NCI-H510A treated with DMSO at 0.1 percent for 48 hours (cell line): ENCODE measurements around the gene SV2C.
"Not testable (repeated sequence)": the region's sequence is repeated elsewhere in the genome, so short reads cannot be mapped to it uniquely, and the experiment has no call there.

Experiments
- DNase-seq: peaks from one replicate; lab custom pipeline; 2025; lab: John Stamatoyannopoulos, UW

SV2C gene

DNA sequence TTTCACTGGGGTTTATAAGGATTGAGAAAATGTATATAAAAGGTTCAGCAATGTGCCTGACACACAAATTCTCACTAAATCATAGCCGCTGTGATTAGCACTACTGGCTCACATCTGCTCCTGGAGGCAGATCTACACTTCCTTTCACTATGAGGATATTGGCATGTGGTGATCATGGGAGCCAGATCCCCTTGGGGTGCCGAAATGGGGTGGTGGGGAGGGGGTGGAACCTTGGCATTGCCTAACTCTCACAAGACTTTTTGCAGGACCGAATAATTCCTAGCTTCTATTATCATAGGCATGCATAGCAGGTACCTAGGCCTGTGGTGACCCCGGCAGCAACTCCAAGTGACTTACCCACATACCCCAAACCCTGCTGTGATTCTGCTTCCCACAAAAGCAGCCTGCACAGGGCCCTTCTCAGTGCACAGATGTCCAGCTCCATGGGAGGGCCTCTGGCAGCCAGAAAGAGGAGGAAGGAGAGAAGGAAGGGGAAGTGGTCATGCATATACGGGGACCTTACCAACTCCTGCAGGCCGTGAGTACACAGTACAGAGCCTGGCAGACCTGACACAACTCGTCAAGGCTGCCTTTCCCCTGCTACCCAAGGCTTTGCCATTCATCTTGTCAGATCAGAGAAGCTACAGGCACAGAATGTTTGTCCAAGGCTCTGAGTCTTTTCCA, 258.6 kb downstream of the SV2C start:
- DNase-seq, result no peak

DNA sequence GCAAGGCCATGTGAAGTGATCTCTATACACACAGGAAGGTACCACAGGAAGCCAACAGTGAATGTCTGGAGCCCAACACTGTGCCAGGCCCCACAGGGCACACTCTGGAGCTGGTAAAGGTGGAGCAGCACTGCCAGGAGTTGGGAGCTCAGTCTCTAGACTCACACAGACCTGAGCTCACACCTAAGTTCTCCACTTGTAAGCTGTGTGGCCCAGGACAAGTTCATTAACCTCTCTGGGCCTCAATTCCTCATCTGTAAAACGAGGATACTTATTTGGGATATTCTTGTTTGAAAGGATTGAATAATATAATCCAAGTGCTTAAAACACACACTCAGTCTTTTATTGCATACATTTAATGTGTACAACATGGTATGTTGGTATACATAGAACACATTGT, 259.3 kb downstream of the SV2C start:
- DNase-seq, result no peak

DNA sequence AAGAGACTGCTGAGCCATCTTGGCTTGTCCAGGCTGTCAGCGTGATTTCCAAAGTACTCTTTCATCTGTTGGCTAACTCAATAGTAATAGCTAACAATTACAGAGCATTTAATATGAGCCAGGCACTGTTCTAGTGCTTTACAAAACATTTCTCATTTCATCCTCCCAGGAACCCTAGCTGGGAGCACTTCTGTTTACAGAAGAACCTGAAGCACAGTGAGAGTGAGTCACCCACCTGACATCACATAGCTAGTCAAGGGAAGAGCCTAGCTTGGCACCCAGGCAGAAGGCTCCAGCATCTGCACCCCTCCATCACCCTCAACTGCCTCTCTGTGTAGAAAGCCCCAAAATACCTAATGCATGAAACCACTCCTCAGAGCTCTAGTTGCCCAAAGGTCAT, 262.4 kb downstream of the SV2C start:
- no peak for DNase-seq

DNA sequence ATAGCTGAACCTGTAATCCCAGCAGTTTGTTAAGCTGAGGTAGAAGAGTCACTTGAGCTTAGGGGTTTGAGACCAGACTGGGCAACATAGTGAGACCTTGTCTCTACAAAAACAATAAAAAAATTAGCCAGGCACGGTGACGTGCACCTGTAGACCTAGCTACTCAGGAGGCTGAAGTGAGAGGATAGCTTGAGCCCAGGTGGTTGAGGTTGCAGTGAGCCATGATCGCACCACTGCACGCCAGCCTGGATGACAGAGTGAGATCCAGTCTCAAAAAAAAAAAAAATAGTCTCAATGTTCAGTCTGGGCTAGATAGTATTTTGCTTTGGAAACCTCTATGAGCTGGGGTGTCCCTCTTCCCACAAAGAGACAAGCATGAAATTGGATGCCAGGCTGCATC, 268.0 kb downstream of the SV2C start:
- DNase-seq, result no peak

DNA sequence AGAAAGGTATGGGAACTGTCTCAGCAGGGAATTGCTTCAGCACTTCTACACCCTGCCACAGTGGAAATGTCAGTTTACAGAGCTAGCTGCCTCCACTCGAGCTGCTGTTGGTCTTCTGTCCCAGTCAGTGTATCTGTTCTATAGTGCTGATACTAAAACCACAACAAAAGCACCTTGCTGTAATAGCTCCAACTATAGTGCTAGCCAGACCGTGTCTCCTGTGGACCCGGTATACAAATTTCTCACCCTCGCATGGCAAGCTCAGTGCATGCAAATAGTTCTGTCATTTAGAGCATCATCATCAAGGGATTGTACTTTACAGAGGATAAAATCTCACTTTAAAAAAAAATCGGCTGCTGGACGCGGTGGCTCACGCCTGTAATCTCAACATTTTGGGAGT, 268.4 kb downstream of the SV2C start:
- DNase-seq, result no peak

DNA sequence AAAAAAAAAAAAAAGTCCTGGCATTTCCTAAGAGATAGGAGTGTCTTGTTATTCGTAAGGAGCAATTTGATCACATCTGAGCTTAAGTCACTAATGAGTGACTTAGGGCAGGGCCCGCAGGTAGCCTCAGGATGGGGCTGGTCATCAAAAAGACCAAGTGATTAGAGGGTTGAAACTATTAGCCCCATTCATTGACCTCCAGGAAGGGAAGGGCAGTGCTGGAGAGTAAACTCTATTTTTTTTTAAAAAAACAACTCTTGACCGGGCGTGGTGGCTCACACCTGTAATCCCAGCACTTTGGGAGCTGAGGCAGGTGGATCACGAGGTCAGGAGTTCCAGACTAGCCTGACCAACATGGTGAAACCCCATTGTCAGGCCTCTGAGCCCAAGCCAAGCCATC, 273.7 kb downstream of the SV2C start:
- no peak for DNase-seq

DNA sequence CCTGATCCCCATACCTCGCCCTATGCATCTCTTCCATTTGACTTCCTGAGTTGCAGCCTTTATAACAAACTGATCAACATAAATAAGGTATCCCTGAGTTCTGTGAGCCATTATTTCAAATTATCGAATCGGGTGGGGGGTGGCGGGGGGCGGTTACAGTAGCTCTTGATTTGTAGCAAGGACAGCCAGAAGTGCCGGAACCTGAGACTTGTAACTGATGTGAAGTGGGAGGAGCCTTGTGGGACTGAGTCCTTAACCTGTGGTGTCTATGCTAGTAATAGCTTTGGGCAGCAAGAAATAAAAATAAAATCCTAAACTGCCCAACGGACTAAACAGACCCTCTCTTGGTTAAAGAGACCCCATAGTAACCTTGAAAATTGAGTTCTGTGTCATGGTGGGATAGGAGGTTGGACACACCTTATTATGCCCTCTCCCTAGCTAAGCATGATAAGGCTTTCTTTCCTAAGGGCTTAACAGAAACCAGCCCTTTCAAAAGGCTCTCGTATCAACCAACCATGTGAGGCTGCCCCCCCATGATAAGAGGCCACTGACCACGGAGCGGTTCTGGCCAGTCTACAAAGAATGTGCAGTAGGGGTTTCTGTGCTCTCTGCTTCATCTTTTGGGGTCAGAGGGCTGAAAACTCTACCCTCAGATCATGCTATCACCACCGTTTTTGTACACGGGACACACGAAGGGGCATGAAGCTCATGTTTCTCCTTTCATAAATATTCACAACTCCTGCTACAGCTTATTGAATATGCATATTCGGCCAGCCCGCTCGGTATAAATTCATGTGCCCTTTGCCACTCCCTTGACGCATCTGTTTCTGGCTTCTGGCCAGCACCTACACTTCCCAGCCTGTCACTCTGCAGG, 280.4 kb downstream of the SV2C start:
- DNase-seq, result peak; percentile 37

DNA sequence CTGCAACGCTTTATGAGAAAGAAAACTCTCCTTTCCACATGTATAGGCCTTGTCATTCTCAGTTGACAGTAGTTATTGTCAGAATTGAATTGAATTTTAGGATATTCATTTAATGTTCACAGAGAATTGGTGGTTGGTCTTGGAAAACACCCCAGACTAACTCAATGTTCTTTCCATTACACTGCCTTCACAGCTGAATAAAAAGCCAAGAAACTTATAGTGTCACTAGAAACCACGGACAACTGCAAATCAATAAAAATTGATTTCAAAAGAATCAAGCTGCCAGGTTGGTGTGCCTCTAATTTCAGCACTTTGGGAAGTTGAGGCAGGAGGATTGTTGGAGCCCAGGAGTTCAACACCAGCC, 281.0 kb downstream of the SV2C start:
- no peak for DNase-seq

DNA sequence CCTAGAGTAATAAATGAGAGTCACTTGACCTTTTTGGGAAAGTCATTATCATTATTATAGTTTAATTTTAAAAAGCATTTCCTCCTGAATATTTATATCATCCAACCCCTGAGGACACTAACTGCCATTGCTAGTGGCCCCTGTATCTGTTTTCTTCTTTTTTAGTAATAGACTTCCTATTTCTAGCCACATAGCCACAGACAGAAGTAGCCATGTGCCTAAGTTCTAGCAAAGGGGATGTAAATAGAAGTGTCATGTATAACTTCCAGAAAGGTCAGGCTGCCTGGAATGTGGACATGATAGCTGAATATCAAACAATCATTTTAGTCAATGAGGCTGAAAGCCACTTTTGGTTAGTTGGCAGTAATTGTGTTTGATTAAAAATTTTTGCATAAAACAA, 282.4 kb downstream of the SV2C start:
- no peak for DNase-seq

DNA sequence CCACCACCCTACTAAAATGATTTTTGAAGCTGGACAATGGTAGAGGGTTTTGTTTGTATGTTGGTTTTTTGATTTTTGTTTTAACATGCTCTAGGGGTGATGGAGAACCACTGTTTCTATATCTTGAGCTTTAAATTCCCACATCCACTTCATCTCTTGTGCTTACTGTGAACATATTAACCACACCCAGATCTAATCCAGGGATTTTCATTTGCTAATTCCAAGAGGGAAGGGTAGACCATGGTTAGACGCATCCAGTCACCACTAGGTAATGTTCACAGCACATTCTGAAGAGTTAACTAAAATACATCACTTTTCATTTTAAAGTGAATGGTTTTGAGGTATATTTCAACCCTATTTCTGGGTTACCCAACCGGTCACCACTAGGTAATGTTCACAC, 283.4 kb downstream of the SV2C start:
- DNase-seq, result no peak

DNA sequence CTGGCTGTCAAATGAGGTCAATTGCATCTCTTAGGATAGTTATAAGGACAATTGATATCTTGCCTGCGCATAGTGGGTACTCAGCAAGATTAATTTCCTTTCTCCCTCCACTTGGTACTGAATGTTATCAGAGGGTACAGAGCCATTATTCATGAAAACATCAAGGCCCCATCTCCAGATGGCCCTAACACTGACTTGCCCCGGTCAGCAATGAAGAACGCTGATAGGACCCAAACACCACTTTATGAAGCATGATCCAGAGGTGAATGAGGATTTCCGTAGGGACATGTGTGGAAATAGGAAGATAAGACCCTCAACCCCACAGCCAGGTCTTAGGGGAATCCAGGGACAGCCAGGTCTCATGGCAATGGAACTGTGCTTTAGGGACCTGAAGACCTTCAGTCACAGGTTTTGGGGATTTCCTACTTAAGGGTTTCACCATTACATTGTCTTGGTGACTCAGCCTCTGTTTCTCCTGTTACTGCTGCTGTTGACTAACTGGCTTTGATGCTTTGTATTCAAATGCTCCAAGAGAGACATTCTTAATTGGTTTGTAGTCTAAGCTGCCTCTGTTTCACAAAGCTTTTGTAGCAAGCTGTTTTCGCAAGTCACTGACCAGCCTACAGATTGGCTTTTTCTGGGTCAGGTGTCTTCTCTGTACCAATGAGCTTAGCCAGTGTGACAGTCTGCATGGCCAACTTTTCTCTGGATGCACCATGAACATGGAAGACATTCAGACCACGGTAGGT, 284.6 kb downstream of the SV2C start:
- DNase-seq, result no peak

DNA sequence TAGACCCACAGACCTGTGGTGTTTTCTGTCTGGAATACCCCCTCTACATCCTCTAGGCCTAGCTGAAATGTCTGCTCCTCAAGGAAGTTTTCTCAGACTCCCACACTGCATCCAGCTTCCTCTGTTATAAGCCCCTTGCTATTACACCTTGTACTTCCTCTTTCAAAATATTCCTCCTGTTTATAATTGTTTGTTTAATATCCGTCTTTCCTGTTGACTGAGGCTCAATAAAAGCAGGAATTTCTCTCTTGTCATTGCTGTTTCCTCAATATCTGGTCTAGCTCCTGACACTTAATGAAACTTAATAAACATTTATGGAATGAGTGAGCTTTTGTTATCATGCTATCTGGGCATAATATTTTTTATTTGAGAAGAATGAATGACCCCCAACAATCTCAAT, 285.8 kb downstream of the SV2C start:
- DNase-seq, result no peak

DNA sequence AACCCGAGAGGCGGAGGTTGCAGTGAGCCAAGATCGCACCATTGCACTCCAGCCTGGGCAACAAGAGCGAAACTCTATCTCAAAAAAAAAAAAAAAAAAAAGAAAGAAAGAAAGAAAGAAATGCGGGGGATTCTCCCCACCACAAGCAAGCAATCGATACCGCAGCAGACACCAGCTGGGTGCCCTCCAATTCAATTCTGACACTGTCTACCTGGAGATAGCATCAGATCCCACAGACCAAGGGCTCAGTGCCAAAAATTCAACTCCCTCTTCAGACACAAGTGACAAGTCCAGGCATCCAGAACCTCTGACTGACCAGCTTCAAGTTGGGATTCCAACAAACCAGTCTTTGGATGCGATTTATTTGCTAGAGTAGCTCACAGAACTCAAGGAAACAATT, 286.5 kb downstream of the SV2C start:
- DNase-seq, result not testable (repeated sequence)

DNA sequence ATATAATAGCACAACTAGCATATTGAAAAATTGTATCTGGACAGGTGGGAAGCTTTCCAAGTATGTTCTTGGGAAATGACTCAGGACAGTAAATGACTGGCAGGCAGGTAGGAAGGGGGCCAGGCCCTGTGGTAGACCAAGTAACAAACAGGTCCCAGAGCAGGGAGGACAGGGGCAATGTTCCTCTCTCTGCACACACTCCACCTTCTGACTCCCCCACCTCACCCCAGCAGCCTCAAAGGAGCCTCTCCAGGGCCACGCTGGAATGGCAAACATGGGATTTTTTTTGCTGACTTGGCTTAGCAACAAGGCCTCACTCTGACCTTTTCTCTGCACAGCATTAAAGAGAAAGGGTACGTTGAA, 288.8 kb downstream of the SV2C start:
- no peak for DNase-seq

DNA sequence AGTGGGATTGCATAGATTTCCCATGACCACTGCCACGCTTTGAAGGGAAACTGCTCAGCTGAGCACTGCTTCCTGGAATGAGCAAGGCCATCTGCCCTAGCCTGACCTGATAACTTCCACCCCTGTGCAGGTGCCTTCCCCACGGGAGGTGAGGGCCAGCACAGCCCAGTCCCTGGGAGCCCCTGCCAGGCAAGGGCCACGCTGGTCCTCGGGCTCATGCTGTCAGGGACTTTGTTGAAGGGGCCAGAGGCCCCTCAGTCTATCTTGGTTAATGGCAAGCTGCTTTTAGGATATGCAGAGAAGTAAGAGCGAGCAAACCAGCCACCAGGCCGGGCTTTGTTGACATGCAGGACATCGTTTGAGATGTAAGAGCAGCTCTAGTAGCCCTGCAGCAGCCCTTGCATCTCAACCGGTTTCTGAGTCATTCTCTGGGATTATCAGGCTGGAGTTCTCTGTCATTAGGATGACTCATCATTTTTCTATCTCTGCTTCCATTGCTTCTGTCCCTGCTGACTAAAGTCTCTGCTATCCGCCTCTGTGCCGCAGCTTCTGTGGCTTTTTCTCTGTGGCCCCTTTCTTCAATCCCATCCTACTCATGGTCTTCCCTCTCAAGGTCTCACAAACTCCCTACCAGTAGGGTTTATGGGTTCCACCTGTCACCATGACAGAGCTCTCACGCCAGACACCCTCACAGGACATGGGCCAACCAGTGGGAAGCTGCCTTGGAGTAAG, 289.3 kb downstream of the SV2C start:
- DNase-seq, result no peak

DNA sequence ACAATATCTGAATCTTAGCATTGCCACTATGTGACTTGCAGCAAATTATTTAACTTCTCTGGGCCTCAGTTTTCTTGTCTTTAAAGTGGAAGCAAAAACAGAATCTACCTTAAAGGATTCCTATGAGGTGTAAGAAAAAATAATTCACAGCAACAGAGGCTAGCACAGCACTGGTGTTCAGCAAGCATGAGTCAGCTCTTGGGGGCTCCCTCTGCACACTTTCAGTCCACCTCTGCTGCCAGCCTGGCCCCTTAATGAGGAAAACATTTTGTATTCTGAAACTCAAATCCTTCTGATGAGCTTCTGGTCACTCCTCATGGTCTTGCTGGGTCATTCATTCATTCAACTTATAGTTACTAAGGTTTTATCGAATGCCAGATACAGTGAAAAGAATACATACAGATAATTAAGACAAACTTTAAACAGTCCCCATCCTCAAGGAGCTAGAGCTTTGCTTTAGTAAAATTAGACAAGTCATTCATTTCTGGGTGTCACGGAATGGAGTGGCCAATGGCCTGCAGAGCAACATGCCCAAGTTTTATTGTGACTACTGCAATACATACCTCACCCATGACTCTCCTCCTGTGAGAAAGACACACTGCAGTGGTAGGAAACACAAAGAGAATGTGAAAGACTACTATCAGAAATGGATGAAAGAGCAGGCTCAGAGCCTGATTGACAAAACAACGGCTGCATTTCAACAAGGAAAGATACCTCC, 293.1 kb downstream of the SV2C start:
- no peak for DNase-seq

DNA sequence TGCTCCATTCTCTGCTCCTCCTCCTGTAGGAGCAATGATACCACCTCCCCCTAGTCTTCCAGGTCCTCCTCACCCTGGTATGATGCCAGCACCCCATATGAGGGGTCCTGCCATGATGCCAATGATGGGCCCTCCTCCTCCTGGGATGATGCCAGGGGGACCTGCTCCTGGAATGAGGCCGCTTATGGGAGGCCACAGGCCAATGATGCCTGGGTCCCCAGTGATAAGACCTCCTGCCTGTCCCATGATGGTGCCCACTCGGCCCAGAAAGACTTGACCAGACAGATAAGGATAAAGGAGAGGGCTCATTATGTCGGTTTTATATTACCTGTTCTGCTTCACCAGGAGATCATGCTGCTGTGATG, 293.7 kb downstream of the SV2C start:
- DNase-seq, result no peak

DNA sequence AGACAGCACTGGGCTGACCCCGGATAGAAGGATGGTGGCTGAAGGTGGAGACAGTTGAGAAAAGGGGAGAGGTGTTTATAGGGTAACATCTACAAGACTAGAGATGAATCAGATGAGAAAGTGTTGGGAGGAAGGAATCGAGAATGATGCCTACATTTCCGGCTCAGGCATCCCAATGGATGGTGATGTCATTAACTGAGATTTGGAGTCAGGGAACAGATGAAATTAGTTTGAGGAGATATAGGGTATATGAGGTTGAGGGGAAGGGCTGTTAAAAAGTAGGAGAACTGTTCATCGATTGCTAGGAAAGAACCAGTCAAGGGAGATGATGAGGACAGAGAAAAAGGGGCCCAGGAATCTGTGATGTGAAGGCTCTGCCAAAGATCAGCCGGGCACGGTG, 295.2 kb downstream of the SV2C start:
- DNase-seq, result no peak

DNA sequence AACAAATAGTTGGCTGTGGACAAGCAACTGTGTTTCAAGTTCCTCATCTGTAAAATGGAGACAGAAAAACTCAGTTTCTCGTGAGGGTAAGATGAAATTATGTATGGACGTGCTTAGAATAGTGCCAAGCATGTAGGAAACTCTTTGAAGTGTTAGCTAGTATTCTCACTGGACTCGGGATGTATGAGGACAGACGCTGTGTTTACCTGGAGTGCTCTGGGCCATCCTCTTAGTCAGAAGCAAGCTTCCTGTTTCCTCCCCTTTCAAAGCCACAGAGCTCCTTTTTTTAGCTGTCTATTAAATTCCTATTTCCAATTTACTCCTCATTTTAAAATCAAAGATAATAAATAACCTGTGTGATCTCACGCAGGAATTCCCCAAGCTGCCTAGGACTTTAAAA, 296.1 kb downstream of the SV2C start:
- DNase-seq, result peak; percentile 8

DNA sequence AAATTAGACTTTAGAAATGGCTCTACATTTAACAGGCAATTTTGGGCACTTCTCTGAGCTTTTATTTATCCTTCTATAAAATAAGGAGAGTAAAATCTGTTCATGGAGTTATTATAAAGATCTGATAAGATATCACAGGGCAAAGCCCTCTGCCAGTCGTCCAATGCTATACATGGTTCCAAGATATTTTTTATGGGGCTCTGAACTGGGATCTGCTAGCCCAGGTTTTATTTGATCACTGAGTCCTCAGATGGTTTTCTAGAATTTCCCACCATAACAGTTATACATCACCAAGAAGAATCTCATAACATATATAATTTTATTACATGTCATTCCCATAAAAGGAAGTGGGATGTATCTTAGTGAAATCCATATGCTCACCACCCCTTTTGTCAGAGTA, 296.7 kb downstream of the SV2C start:
- no peak for DNase-seq

DNA sequence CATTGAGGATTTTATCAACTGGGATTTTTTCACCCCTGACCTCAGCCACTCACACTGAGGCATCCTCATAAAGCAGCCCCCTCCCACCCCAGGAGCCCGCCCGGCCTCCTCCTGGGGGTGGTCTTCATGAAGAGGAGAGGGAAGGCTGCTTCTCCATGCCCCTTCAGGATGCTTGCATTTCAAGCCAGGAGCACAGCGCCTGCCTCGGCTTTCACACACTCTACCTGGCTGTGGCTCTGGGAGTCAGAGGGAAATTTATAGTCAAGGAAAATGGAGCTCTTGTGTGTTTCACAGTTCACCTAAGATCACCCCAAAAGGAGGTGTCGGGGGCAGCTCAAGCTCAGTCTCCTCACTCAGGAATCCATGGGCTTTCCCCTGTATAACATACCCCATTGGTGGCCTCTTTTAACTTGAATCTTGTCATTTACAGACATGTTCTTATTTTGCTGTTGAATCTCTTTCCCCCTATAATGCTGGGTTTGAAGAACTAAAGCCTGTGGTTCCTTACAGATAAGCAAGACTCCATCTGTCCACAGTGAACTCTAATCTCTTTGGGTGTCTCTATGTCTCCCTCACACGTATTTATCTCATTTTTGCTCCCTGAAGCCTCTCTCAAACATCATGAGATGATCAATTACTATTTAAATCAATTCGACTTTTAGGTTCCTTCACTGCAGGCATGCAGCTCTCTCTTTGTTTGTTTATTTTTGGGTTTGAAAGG, 297.3 kb downstream of the SV2C start:
- DNase-seq, result no peak
